ENCODE results near the gene HOTAIR.

Gene HOTAIR

DNA sequence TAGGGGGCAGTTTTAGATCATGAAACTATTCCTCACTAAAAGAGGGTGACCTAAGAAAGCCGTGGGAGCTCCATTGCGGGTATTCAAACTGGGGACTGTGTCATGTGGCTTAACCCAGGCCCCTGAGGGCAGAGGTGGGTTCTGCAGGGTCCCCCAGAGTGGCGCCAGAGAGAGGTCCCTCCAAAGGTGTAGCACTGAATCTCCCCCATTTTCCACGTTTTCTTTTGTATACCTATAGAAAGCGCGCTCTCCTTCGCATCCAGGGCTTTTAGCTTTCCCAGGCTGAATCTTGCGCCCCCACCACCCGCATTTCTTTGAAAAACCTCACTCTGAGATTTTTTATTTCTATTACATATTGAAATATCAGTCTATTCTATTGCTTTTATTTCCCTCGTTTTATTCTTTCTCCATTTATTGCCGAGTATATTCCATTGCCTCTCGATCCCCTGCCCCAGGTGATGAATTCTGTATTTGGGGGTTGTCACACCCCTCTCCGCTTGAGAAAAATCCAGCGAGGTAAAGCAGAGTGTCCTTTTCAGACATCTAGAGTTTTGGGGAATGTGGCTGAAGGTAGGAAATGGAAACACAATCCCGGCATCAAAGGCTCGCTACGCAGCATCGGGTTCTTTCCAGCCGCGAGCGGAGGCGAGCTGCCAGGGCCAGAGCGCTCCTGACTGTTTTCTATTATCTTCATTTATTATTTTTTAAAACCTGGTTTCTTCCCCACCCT lies 37.0 kb downstream of the HOTAIR start:
- DNase-seq (ENCODE audit: low spot score) = peak; percentile 17

DNA sequence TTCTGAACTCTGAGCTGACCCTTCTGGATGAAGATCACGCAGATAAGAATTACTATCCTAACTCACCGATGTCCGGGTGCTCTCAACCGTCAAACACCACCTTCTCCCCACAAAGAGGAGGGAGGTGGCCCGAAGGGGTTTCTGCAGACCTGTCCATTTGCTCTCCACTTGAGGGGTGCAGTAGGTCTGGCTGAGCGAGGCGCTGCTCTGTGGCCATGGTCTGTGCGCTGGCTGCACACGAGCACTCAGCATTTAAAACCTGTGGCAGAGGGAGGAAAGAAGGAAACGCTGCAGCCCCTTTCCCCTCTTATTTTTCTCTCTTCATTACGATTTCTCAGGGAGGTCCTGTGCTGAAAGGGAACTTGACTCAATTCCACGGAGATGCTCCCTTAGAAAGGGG lies 37.7 kb downstream of the HOTAIR start:
- DNase-seq (ENCODE audit: low spot score) = peak; percentile 21
- in situ Hi-C loops (cut with MboI; ENCODE audit: low sequenced_read_pairs, unreplicated experiment) = no loop called here
- TF ChIP-seq CTCF (IDR thresholded peaks at IDR 0.05; ENCODE audit: borderline replicate concordance, control extremely low read depth, extremely low read depth, insufficient read depth, missing control alignments) = no peak

More for the DNA sequence above, 37.0 kb downstream of the HOTAIR start:
- in situ Hi-C loops (cut with MboI; ENCODE audit: low sequenced_read_pairs, unreplicated experiment) = no loop called here
- TF ChIP-seq CTCF (IDR thresholded peaks at IDR 0.05; ENCODE audit: borderline replicate concordance, control extremely low read depth, extremely low read depth, insufficient read depth, missing control alignments) = no peak

- no peak for TF ChIP-seq CTCF (IDR thresholded peaks at IDR 0.05; ENCODE audit: borderline replicate concordance, control extremely low read depth, extremely low read depth, insufficient read depth, missing control alignments)
- in situ Hi-C loops (cut with MboI; ENCODE audit: low sequenced_read_pairs, unreplicated experiment) = no loop called here
- peak; percentile 33 for DNase-seq (ENCODE audit: low spot score)
Measured at GRCh38 chr12:53935383-53936341, 39.1 kb downstream of the HOTAIR start.

GRCh38 chr12:53932915-53933314 lies 41.8 kb downstream of the HOTAIR start:
- TF ChIP-seq CTCF (IDR thresholded peaks at IDR 0.05; ENCODE audit: borderline replicate concordance, control extremely low read depth, extremely low read depth, insufficient read depth, missing control alignments) = no peak
- no peak for DNase-seq (ENCODE audit: low spot score)
- in situ Hi-C loops (cut with MboI; ENCODE audit: low sequenced_read_pairs, unreplicated experiment) = no loop called here

- in situ Hi-C loops (cut with MboI; ENCODE audit: low sequenced_read_pairs, unreplicated experiment) = no loop called here
- TF ChIP-seq CTCF (IDR thresholded peaks at IDR 0.05; ENCODE audit: borderline replicate concordance, control extremely low read depth, extremely low read depth, insufficient read depth, missing control alignments) = no peak
- no peak for DNase-seq (ENCODE audit: low spot score)
Measured at GRCh38 chr12:53931844-53932581, 42.7 kb downstream of the HOTAIR start.
